Fibroblast of the conjunctiva (primary cell): ENCODE results near the gene WDR70.
"Not testable (repeated sequence)": the region's sequence is repeated elsewhere in the genome, so short reads cannot be mapped to it uniquely, and the experiment has no call there.

Source experiments
- DNase-seq: peaks from one replicate; pipeline ENCODE4 v3.0.0-alpha.2; 2010; ENCODE audit warnings: low read depth

The WDR70 gene

DNA sequence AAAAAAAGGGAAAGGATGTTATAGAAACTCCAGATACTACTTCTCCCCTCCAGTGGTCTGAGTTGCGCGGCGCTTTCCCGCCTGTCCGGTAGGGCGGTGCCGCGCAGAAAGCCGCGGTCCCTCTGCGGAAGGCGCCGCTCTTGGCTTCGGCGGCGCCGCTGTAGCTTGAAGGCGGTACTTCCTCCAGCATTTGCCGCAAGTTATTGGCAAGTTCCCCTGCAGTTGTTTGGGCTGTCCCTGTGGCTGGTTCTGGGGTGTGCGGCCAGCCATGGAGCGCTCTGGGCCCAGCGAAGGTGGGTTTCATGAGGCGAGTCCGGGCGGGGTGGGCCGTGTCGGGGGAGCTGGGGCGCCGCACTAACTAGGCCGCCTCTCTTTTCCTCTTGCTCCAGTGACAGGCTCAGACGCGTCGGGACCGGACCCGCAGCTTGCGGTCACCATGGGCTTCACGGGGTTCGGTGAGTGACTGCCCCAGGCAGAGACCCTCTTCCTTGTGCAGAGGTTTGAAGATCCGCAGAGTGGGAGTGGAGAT is at the start of gene WDR70:
Gene WDR70 (plus strand): TSS at position 219 of the 529 bp plus-strand sequence. CDS start 50 bp downstream, at position 269.
- DNase-seq: peak; percentile 86

DNA sequence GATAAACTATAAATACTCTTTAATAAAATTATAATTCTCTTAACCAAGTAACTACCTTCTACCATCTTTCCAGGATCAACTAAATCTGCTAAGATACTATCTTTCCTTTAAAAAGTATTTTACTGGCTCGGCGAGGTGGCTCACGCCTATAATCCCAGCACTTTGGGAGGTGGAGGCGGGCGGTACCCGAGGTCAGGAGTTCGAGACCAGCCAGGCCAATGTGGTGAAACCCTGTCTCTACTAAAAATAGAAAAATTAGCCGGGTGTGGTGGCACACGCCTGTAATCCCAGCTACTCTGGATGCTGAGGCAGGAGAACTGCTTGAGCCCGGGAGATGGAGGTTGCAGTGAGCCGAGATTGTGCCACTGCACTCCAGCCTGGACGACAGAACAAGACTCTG is 44.4 kb upstream of the WDR70 start:
- not testable (repeated sequence) for DNase-seq

- DNase-seq: not testable (repeated sequence)
Observed at GRCh38 chr5:37342741-37343140, 36.4 kb upstream of the WDR70 start.

DNA sequence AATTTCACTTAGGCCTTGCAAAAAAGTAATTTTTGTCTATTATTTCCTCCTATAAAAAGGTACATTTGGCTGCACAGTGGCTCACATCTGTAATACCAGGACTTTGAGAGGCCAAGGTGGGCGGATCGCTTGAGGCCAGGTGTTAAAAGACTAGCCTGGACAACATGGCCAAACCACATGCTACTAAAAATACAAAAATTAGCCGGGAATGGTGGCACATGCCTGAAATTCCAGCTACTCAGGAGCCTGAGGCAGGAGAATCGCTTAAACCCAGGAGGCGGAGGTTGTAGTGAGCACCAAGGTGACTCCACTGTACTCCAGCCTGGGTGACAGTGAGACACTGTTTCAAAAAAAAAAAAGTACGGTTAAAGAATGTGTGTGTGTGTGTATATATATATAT is 24.0 kb upstream of the WDR70 start:
- no peak for DNase-seq

DNA sequence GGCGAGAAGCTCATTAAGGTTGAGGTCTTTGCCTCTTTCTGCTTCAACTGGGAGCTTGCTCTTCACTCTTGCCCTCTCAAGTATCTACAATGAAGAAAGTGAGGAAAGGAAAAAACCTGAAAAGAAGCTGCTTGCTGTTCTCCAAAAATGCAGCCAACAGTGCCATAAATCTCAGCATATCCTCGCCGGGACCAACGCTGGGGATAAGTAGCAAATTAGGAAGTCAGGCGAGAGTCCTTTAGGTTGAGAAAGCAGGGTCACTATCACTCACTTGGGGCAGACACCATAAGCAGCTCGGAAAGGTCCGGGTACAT is 8.6 kb upstream of the WDR70 start:
- no peak for DNase-seq

GRCh38 chr5:37370864-37371726 is 8.0 kb upstream of the WDR70 start, which contains the start of gene NUP155:
NUP155 (minus strand) TSS chr5:37371106; CDS start chr5:37370977, 129 bp downstream.
- peak; percentile 92 for DNase-seq

- DNase-seq: no peak
Observed at GRCh38 chr5:37375091-37375490, 4.0 kb upstream of the WDR70 start.

- DNase-seq: not testable (repeated sequence)
Observed at GRCh38 chr5:37378066-37378465, 1.1 kb upstream of the WDR70 start.

DNA sequence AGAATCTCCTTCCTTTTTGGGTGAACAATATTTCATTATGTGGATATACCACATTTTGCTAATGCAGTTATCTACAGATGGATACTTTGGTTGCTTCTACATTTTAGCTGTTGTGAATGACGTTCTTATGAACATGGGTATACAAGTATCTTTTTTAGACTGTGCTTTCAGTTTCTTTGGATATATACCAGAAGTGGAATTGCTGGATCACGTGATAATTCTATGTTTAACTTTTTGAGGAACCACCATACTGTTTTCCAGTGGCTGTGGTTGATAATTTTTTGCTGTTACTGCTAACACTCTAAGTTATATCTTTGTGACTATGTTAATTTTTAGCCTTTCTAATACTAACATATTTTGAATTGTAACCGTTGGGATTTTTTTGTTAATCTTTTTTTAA is 12.5 kb downstream of the WDR70 start:
- DNase-seq: no peak

DNA sequence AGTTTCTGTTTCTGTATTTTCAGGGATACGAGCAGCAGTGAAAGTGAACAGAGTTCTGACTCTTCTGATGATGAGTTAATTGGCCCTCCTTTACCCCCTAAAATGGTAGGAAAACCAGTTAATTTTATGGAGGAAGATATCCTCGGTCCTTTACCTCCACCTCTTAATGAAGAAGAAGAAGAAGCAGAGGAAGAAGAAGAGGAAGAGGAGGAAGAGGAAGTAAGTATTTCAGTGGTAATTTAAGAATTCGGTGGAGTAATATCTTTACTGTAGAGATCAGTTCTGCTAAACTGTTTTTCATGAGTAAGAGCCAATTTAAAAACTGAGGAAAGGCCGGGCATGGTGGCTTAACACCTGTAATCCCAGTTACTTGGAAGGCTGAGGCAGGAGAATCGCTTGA is 17.2 kb downstream of the WDR70 start:
- DNase-seq: no peak

GRCh38 chr5:37400501-37400900 is 21.4 kb downstream of the WDR70 start:
- DNase-seq: no peak

- DNase-seq: no peak
Observed at GRCh38 chr5:37412515-37412914, 33.4 kb downstream of the WDR70 start.

DNA sequence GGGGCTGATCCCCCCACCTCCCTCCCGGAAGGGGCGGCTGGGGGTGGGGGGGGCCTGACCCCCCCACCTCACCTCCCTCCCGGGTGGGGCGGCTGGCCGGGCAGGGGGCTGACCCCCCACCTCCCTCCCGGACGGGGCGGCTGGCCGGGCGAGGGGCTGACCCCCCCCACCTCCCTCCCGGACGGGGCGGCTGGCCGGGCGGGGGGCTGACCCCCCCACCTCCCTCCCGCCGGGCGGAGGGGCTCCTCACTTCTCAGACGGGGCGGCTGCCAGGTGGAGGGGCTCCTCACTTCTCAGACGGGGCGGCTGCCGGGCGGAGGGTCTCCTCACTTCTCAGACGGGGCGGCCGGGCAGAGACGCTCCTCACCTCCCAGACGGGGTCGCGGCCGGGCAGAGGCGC is 36.3 kb downstream of the WDR70 start:
- not testable (repeated sequence) for DNase-seq

GRCh38 chr5:37417347-37417746 is 38.2 kb downstream of the WDR70 start:
- DNase-seq: no peak

DNA sequence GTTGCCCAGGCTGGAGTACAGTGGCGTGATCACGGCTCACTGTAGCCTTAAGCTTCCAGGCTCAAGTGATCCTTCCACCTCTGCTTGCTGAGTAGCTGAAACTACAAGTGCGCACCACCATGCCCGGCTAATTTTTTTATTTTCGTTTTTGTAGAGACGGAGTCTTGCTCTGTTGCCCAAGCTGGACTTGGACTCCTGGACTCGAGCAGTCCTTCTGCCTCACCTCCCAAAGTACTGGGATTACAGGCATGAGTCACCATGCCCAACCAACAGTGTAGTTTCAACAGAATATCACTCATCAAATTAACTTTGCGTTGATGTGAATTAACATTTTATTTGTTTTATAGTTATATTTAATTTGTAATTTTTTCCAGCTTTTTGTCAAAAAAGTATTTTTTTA is 45.3 kb downstream of the WDR70 start:
- DNase-seq: no peak

DNA sequence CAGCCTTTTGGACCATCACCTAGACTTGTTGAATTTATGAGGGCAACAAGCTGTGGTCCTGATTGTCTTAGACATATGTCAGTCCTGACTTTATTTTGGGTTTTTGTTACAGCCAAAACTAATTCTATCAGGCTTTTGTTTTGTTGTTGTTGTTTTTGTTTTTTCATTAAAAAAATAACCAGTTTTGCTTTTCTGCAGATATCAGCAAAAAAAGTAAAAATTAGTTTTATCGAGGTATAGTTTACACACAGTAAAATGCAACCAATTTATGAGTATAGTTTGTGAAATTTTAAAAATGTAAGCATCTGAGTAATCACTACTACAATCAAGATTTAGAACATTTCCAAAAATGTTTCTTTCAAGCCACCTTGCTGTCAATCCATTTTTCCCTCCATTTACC is 48.9 kb downstream of the WDR70 start:
- no peak for DNase-seq

GRCh38 chr5:37435261-37435660 is 56.1 kb downstream of the WDR70 start:
- no peak for DNase-seq

- no peak for DNase-seq
Observed at GRCh38 chr5:37436146-37436934, 57.2 kb downstream of the WDR70 start.

- DNase-seq: no peak
Observed at GRCh38 chr5:37437711-37438110, 58.6 kb downstream of the WDR70 start.

DNA sequence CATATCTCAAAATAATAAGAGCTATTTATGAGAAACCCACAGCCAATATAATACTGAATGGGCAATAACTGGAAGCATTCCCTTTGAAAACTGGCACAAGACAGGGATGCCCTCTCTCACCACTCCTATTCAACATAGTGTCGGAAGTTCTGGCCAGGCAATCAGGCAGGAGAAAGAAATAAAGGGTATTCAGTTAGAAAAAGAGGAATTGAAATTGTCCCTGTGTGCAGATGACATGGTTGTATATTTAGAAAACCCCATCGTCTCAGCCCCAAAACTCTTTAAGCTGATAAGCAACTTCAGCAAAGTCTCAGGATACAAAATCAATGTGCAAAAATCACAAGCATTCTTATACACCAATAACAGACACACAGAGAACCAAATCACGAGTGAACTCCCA is 66.7 kb downstream of the WDR70 start:
- DNase-seq: not testable (repeated sequence)

GRCh38 chr5:37448941-37449340 is 69.8 kb downstream of the WDR70 start:
- no peak for DNase-seq

- not testable (repeated sequence) for DNase-seq
Observed at GRCh38 chr5:37451991-37452390, 72.9 kb downstream of the WDR70 start.

GRCh38 chr5:37453252-37453651 is 74.1 kb downstream of the WDR70 start:
- not testable (repeated sequence) for DNase-seq
